GM12878 (cell line): ENCODE data around the gene SLC5A7. TPM values are rescaled to one million over a fixed set of nuclear protein-coding genes. Genes with fewer than 3 reads are reported as not detected.

Experiments used
- ATAC-seq: fragments of 200-7000 bp; cut with Tn5 transposase; 3 replicates; pipeline ENCODE4 v1.9.1; 2020; ENCODE audit warnings: mild to moderate bottlenecking, moderate library complexity
- BruUV-seq: library from RNA; stranded (reverse); fragments of 400-500 nt; replicated peaks from 2 replicates; lab custom pipeline; 2021; lab: Mats Ljungman, UMichigan
- CTCF ChIA-PET: fragments of 300-600 bp; sonication (Branson Sonifier 250); formaldehyde crosslinking; extraction: SDS; loops from one replicate; lab custom pipeline; 2021; ENCODE audit warnings: inconsistent platforms; lab: Yijun Ruan, JAX
- POLR2A ChIA-PET: fragments of 350-600 bp; formaldehyde crosslinking; extraction: SDS; loops from one replicate; lab custom pipeline; 2021; ENCODE audit warnings: inconsistent platforms; lab: Charles Lee
- RAD21 ChIA-PET: fragments of 300-600 bp; sonication (Branson Sonifier 250); formaldehyde crosslinking; loops from one replicate; lab custom pipeline; 2023; ENCODE audit warnings: antibody characterized with exemption; ENCODE audit not compliant: unreplicated experiment; lab: Charles Lee
- SMC1A ChIA-PET: fragments of 300-600 bp; sonication (Branson Sonifier 250); formaldehyde crosslinking; loops from one replicate; lab custom pipeline; 2023; ENCODE audit not compliant: unreplicated experiment, uncharacterized antibody; lab: Charles Lee
- DNase-seq: peaks from one replicate; pipeline ENCODE4 v3.0.0-alpha.2; 2011; ENCODE audit warnings: low read depth, low spot score
- FAIRE-seq: peaks from 3 replicates; lab custom pipeline; 2011; peaks lifted over from hg19 to GRCh38; lab: Jason Lieb, UNC
- H2AFZ ChIP-seq: 2 replicates; pipeline ENCODE4 v1.6.0; 2011; ENCODE audit warnings: low read depth, low read length, control low read depth; ENCODE audit not compliant: control insufficient read depth
- H3K27ac ChIP-seq: 2 replicates; pipeline ENCODE4 v1.5.1; 2011; ENCODE audit warnings: control low read depth; ENCODE audit not compliant: control insufficient read depth, insufficient read depth
- H3K27me3 ChIP-seq, 2 experiments: replicated peaks in 1 of 2; 2 replicates each; pipeline versions ENCODE4 v1.6.0 to v1.6.1; 2011; ENCODE audit warnings: low read length in 1 of 2; ENCODE audit not compliant: control insufficient read depth in 2 of 2, insufficient read depth in 2 of 2
- H3K36me3 ChIP-seq, 2 experiments: 2 replicates each; pipeline ENCODE4 v1.5.1; 2011; ENCODE audit warnings: low read length in 1 of 2; ENCODE audit not compliant: control insufficient read depth in 2 of 2, insufficient read depth in 2 of 2
- H3K4me1 ChIP-seq: 2 replicates; pipeline ENCODE4 v1.6.1; 2011; ENCODE audit warnings: mild to moderate bottlenecking, low read length, moderate library complexity, mixed read lengths; ENCODE audit not compliant: control insufficient read depth, insufficient read depth
- H3K4me2 ChIP-seq: 2 replicates; pipeline ENCODE4 v1.6.0; 2011; ENCODE audit warnings: control low read depth; ENCODE audit not compliant: control insufficient read depth, insufficient read depth
- H3K4me3 ChIP-seq: fragments of 200-600 bp; sonication (generic); 2 replicates; pipeline ENCODE4 v1.5.1; 2016
- H3K79me2 ChIP-seq: 2 replicates; pipeline ENCODE4 v1.6.0; 2011; ENCODE audit warnings: low read length; ENCODE audit not compliant: control insufficient read depth, insufficient read depth
- H3K9ac ChIP-seq: 2 replicates; pipeline ENCODE4 v1.8.0; 2011; ENCODE audit warnings: low read length, control low read depth, mixed read lengths; ENCODE audit not compliant: control insufficient read depth, insufficient read depth
- H3K9me3 ChIP-seq: replicated peaks from 3 replicates; pipeline ENCODE4 v1.5.1; 2011; ENCODE audit warnings: mild to moderate bottlenecking, low read length; ENCODE audit not compliant: control insufficient read depth, insufficient read depth
- H4K20me1 ChIP-seq: 2 replicates; pipeline ENCODE4 v1.6.0; 2011; ENCODE audit not compliant: control insufficient read depth, insufficient read depth
- CBX5 ChIP-seq: sonication (generic); IDR thresholded peaks from 2 replicates; pipeline ENCODE4 v1.6.1; 2016; ENCODE audit warnings: low read depth, moderate library complexity, mild to moderate bottlenecking, inconsistent platforms
- HCFC1 ChIP-seq: fragments of 150-350 bp; IDR thresholded peaks from 2 replicates; pipeline ENCODE4 v1.6.1; 2014; ENCODE audit warnings: low read length
- KAT2A ChIP-seq: conservative IDR thresholded peaks from 2 replicates; pipeline ENCODE4 v1.6.1; 2011; ENCODE audit warnings: low read depth, low read length; ENCODE audit not compliant: control insufficient read depth
- KLF5 ChIP-seq: fragments of 450-650 bp; IDR thresholded peaks from 2 replicates; pipeline ENCODE4 v1.6.1; 2014; ENCODE audit warnings: mild to moderate bottlenecking; ENCODE audit not compliant: partially characterized antibody
- PAX8 ChIP-seq: fragments of 450-650 bp; IDR thresholded peaks from 2 replicates; pipeline ENCODE4 v1.6.1; 2017; ENCODE audit warnings: mild to moderate bottlenecking, moderate library complexity
- SMAD1 ChIP-seq: fragments of 450-650 bp; IDR thresholded peaks from 2 replicates; pipeline ENCODE4 v1.6.1; 2018; ENCODE audit warnings: mild to moderate bottlenecking, low read depth; ENCODE audit not compliant: partially characterized antibody
- SREBF1 ChIP-seq: IDR thresholded peaks from 2 replicates; pipeline ENCODE4 v1.6.1; 2012; ENCODE audit warnings: mild to moderate bottlenecking, low read length
- STAT3 ChIP-seq: IDR thresholded peaks from 2 replicates; pipeline ENCODE4 v1.6.1; 2011; ENCODE audit warnings: low read depth, low read length, improper control_type of control experiment
- WGBS: methylation state at CpG from one replicate; pipeline ENCODE4 v1.1.6; 2016; ENCODE audit warnings: low lambda C conversion rate; ENCODE audit not compliant: insufficient replicate concordance, insufficient coverage; ENCODE audit errors: missing lambda C conversion rate; 5-methylcytosine and 5-hydroxymethylcytosine counted together
- in situ Hi-C: fragments of 300-500 bp; cut with MboI; formaldehyde crosslinking; loops from 9 replicates; pipeline ENCODE4 v1.14.3; 2018; ENCODE audit warnings: mixed read lengths
- intact Hi-C: fragments of 100-400 bp; cut with micrococcal nuclease; formaldehyde crosslinking; loops from one replicate; pipeline ENCODE4 v1.14.2; 2022; ENCODE audit not compliant: unreplicated experiment
- polyA plus RNA-seq, 11 experiments: library from polyadenylated mRNA; depleted of rRNA in 4 of 11; unstranded in 6 of 11; stranded (reverse) in 5 of 11; fragments of >200 nt; fragmentation: Nextera tagmentation in 4 of 11; fragmentation: Illumina TruSeq in 1 of 11; extraction: Ambion mirVana in 4 of 11; extraction: Trizol in 1 of 11; gene quantifications; 1 replicate in 1 of 11; 2 replicates in 10 of 11; pipeline versions ENCODE4 v1.2.1 to v1.2.3, GENCODE V29; 2011 to 2016; ENCODE audit warnings: inconsistent platforms in 2 of 11, missing spikeins in 2 of 11, low read depth in 1 of 11
- total RNA-seq, 4 experiments: library from RNA; depleted of rRNA in 3 of 4; stranded (reverse); fragments of >200 nt in 3 of 4; fragmentation: Illumina TruSeq in 1 of 4; extraction: Trizol in 1 of 4; gene quantifications; 2 replicates each; pipeline versions ENCODE4 v1.2.1 to v1.2.3, GENCODE V29; 2013 to 2021
- TF ChIP-seq, protein P1 (sequence below): fragments of 450-650 bp; formaldehyde crosslinking; IDR thresholded peaks from 2 replicates; pipeline ENCODE4 v1.4.0; 2020; ENCODE audit warnings: mild to moderate bottlenecking, moderate library complexity
- TF ChIP-seq, protein P2 (sequence below): IDR thresholded peaks from 2 replicates; pipeline ENCODE4 v1.6.1; 2011; ENCODE audit warnings: mild to moderate bottlenecking, low read depth, low read length, moderate library complexity; ENCODE audit not compliant: insufficient replicate concordance
- TF ChIP-seq, protein P3 (sequence below): fragments of 450-650 bp; IDR thresholded peaks from 2 replicates; pipeline ENCODE4 v1.6.1; 2016; ENCODE audit warnings: mild to moderate bottlenecking
- TF ChIP-seq, protein P4 (sequence below): IDR thresholded peaks from 2 replicates; pipeline ENCODE4 v1.6.1; 2012; ENCODE audit warnings: low read depth, low read length, improper control_type of control experiment
- TF ChIP-seq, protein P5 (sequence below): IDR thresholded peaks from 2 replicates; pipeline ENCODE4 v1.6.1; 2012; ENCODE audit warnings: low read depth, low read length, improper control_type of control experiment

The SLC5A7 gene
- total and polyA plus RNA-seq, 10 of the 15 experiments (the other 5 are each of a cell fraction or from before 2014, with no cell fraction given): not detected

DNA sequence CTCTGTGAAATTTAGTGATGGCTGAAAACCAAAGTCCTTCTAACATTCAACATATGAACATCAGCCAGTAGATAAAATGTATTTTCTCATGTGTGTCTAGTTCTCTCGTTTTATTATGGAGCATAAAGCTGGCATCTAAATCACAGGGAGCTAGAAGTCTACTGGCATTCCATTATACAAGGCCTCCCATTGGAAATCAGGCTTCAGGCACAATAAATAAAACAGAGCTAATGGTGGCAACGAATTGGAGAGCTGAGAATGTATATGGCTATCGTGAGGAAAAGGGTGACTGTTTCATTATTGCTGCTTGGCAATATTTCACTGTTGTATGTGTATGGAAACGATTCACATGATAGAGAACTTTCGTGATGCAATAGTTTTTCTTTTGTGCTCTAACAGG, 62.4 kb downstream of the SLC5A7 start:
- no peaks in the 10 kb centered on the region for H3K36me3 ChIP-seq
- H4K20me1 ChIP-seq: no peaks in the 10 kb centered on the region
- no peaks in the 10 kb centered on the region for H3K27me3 ChIP-seq
- ChIA-PET CTCF (interaction anchor here (0.8 kb wide), 1 partner anchor 13 kb away, joined by 4 read pairs; no protein-coding TSS in a partner anchor), RAD21 (no interaction called here), SMC1A (interaction anchor here (0.6 kb wide), 1 partner anchor 997 kb away, joined by 3 read pairs; no protein-coding TSS in a partner anchor), POLR2A (no interaction called here)
- no peak for ATAC-seq
- H3K79me2 ChIP-seq: no peaks in the 10 kb centered on the region
- under 1% methylated on average over 5 of the region's 5 CpGs for WGBS
- H3K9ac ChIP-seq: no peak overlapping the region
- H3K4me3 ChIP-seq: no peak overlapping the region
- intact Hi-C loops: no loop called here
- no peak overlapping the region for H3K4me2 ChIP-seq
- no peak for FAIRE-seq
- TF ChIP-seq HCFC1 (no peak), KLF5 (no peak), SREBF1 (no peak), SMAD1 (no peak), CBX5 (no peak), KAT2A (no peak), PAX8 (no peak), STAT3 (no peak)
- TF ChIP-seq, protein P1, sequence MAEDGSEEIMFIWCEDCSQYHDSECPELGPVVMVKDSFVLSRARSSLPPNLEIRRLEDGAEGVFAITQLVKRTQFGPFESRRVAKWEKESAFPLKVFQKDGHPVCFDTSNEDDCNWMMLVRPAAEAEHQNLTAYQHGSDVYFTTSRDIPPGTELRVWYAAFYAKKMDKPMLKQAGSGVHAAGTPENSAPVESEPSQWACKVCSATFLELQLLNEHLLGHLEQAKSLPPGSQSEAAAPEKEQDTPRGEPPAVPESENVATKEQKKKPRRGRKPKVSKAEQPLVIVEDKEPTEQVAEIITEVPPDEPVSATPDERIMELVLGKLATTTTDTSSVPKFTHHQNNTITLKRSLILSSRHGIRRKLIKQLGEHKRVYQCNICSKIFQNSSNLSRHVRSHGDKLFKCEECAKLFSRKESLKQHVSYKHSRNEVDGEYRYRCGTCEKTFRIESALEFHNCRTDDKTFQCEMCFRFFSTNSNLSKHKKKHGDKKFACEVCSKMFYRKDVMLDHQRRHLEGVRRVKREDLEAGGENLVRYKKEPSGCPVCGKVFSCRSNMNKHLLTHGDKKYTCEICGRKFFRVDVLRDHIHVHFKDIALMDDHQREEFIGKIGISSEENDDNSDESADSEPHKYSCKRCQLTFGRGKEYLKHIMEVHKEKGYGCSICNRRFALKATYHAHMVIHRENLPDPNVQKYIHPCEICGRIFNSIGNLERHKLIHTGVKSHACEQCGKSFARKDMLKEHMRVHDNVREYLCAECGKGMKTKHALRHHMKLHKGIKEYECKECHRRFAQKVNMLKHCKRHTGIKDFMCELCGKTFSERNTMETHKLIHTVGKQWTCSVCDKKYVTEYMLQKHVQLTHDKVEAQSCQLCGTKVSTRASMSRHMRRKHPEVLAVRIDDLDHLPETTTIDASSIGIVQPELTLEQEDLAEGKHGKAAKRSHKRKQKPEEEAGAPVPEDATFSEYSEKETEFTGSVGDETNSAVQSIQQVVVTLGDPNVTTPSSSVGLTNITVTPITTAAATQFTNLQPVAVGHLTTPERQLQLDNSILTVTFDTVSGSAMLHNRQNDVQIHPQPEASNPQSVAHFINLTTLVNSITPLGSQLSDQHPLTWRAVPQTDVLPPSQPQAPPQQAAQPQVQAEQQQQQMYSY: no peak
- TF ChIP-seq, protein P2, sequence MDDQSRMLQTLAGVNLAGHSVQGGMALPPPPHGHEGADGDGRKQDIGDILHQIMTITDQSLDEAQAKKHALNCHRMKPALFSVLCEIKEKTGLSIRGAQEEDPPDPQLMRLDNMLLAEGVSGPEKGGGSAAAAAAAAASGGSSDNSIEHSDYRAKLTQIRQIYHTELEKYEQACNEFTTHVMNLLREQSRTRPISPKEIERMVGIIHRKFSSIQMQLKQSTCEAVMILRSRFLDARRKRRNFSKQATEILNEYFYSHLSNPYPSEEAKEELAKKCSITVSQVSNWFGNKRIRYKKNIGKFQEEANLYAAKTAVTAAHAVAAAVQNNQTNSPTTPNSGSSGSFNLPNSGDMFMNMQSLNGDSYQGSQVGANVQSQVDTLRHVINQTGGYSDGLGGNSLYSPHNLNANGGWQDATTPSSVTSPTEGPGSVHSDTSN: no peak
- TF ChIP-seq, protein P3, sequence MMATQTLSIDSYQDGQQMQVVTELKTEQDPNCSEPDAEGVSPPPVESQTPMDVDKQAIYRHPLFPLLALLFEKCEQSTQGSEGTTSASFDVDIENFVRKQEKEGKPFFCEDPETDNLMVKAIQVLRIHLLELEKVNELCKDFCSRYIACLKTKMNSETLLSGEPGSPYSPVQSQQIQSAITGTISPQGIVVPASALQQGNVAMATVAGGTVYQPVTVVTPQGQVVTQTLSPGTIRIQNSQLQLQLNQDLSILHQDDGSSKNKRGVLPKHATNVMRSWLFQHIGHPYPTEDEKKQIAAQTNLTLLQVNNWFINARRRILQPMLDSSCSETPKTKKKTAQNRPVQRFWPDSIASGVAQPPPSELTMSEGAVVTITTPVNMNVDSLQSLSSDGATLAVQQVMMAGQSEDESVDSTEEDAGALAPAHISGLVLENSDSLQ: no peak
- TF ChIP-seq, protein P4, sequence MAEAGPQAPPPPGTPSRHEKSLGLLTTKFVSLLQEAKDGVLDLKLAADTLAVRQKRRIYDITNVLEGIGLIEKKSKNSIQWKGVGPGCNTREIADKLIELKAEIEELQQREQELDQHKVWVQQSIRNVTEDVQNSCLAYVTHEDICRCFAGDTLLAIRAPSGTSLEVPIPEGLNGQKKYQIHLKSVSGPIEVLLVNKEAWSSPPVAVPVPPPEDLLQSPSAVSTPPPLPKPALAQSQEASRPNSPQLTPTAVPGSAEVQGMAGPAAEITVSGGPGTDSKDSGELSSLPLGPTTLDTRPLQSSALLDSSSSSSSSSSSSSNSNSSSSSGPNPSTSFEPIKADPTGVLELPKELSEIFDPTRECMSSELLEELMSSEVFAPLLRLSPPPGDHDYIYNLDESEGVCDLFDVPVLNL: no peak
- TF ChIP-seq, protein P5, sequence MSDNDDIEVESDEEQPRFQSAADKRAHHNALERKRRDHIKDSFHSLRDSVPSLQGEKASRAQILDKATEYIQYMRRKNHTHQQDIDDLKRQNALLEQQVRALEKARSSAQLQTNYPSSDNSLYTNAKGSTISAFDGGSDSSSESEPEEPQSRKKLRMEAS: no peak
- BruUV-seq: no TSS peak
- no peaks in the 10 kb centered on the region for H3K4me1 ChIP-seq
- in situ Hi-C loops: no loop called here
- no peak overlapping the region for H3K27ac ChIP-seq
- DNase-seq: no peak
- no peaks in the 10 kb centered on the region for H3K9me3 ChIP-seq
- no peak overlapping the region for H2AFZ ChIP-seq
